Fibroblast of villous mesenchyme (primary cell): Measurements from ENCODE around the gene MAGI2. TPM values are rescaled to one million over a fixed set of nuclear protein-coding genes. Genes with fewer than 3 reads are reported as not detected.

Experiments
- DNase-seq: peaks from one replicate; pipeline ENCODE4 v3.0.0-alpha.2; 2010; ENCODE audit warnings: low read depth
- H3K4me3 ChIP-seq: 2 replicates; pipeline ENCODE4 v1.5.1; 2011; ENCODE audit warnings: low read depth, mild to moderate bottlenecking, low read length
- total RNA-seq: library from RNA; depleted of rRNA; stranded (reverse); fragments of >200 nt; gene quantifications from 2 replicates; pipeline ENCODE4 v1.2.3, GENCODE V29; 2012
- TF ChIP-seq, protein P1 (sequence below): IDR thresholded peaks from 2 replicates; pipeline ENCODE4 v1.5.1; 2012; ENCODE audit warnings: low read depth, mild to moderate bottlenecking, low read length; ENCODE audit not compliant: insufficient read depth

The MAGI2 gene
- total RNA-seq, 1 donor, result 24.6 TPM

- no peak for DNase-seq
- TF ChIP-seq, protein P1, sequence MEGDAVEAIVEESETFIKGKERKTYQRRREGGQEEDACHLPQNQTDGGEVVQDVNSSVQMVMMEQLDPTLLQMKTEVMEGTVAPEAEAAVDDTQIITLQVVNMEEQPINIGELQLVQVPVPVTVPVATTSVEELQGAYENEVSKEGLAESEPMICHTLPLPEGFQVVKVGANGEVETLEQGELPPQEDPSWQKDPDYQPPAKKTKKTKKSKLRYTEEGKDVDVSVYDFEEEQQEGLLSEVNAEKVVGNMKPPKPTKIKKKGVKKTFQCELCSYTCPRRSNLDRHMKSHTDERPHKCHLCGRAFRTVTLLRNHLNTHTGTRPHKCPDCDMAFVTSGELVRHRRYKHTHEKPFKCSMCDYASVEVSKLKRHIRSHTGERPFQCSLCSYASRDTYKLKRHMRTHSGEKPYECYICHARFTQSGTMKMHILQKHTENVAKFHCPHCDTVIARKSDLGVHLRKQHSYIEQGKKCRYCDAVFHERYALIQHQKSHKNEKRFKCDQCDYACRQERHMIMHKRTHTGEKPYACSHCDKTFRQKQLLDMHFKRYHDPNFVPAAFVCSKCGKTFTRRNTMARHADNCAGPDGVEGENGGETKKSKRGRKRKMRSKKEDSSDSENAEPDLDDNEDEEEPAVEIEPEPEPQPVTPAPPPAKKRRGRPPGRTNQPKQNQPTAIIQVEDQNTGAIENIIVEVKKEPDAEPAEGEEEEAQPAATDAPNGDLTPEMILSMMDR, result no peak
- no peak overlapping the region for H3K4me3 ChIP-seq
These were observed 548.0 kb downstream of the MAGI2 start for GRCh38 chr7:78905436-78905835.

GRCh38 chr7:78904983-78905382 is 548.5 kb downstream of the MAGI2 start:
- no peak for DNase-seq
- H3K4me3 ChIP-seq, result no peak overlapping the region
- TF ChIP-seq, protein P1, result no peak

GRCh38 chr7:78901566-78901965 is 551.9 kb downstream of the MAGI2 start:
- no peak for DNase-seq
- TF ChIP-seq, protein P1, result no peak
- no peak overlapping the region for H3K4me3 ChIP-seq

DNA sequence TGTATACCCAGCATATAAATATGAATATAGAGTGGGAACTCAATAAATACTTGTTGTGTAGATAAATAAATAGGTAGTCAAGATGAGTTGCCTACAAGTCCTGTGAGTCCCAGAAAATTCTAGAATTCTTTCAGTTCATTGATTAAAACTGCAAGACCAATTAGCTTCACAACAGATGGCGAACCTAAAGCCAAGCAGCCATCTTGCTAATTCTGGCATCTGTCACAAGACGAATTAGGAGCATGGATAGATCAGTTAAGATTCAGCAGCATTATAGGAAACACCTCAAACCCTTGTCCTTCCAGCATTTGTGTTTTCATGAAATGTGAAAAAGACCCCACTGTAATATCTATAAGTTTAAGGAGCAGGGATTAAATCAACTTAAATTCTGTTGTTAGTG is 552.7 kb downstream of the MAGI2 start:
- TF ChIP-seq, protein P1, result no peak
- no peak for DNase-seq
- no peak overlapping the region for H3K4me3 ChIP-seq

DNA sequence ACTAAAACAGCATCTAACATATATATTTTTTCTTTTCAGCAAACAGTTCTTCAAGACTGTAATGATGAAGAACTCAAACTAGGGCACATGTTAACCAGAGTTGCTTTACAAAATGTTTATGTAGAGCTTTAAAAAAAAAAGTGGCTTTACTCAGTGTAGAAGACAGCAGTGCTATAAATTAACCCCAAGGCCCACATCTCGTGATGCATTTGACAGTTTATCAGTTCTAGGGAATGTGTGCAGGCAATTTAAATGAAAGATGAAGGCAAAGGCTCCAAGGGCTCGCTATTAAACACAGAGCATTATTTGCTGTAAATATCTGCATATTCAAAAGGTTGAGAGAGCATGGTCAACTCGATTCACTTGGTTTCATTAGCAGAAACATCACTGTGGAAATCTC is 558.1 kb downstream of the MAGI2 start:
- no peak for DNase-seq
- TF ChIP-seq, protein P1, result no peak
- no peak overlapping the region for H3K4me3 ChIP-seq

GRCh38 chr7:78879206-78879605 is 574.3 kb downstream of the MAGI2 start:
- TF ChIP-seq, protein P1, result no peak
- DNase-seq, result no peak
- H3K4me3 ChIP-seq, result no peak overlapping the region

DNA sequence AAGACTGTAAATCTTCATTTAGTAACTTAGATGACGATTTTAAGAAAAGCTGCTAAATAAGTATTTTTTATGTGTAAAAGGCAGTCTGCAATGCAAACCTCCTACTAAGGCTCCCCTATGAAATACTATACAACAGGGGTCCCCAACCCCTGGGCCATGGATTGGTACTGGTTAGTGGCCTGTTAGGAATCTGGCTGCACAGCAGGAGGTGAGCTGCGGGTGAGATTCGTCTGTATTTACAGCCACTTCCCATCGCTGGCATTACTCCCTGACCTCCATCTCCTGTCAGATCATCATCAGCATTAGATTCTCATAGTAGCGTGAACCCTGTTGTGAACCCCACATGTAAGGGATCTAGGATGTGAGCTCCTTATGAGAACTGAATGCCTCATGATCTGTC is 580.4 kb downstream of the MAGI2 start:
- no peak for DNase-seq
- no peak overlapping the region for H3K4me3 ChIP-seq
- TF ChIP-seq, protein P1, result no peak
